ENCODE measurements around the gene PRR11.
"Not testable (repeated sequence)": the region's sequence is repeated elsewhere in the genome, so short reads cannot be mapped to it uniquely, and the experiment has no call there.

The PRR11 gene

DNA sequence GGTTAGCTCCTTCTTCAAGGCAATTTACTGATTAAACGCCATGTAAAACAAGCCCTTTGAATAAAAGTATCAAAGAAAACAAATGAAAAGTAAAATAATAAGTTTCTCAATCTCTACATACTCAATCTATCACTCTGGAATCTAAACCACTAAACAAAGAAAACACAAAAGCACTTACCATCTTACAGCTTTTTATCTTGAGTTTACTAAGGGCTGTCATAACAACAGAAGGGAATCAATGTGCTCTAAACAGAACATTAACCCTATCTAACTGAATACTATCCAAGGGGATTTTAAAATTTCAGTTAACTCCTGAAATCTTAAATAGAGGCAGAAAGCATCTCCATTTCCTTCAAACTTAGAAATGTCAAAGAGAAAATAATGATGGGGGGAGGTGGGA, 4.0 kb upstream of the PRR11 start:
- no peak overlapping the region for H3K4me3 ChIP-seq (ENCODE audit: low read depth, low read length)

DNA sequence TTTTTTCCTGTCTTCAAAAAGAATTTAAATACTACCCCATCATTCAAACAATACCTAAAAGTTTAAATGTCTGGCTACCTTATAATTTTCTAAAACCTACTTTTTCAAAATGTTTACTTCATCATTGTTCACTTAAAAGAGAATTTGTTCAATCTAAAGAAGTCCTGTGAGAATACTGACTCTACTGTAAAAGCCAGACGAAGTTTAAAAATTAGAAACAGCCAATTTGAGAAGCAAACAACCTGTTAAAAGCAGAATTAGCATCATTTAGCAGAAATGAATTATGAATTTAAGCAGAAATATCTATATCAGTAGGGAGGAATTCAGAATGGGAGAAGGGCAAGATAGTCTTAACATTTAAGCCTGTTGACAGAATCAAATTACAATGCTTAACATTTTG, 2.6 kb upstream of the PRR11 start:
- no peak overlapping the region for H3K4me3 ChIP-seq (ENCODE audit: low read depth, low read length)

DNA sequence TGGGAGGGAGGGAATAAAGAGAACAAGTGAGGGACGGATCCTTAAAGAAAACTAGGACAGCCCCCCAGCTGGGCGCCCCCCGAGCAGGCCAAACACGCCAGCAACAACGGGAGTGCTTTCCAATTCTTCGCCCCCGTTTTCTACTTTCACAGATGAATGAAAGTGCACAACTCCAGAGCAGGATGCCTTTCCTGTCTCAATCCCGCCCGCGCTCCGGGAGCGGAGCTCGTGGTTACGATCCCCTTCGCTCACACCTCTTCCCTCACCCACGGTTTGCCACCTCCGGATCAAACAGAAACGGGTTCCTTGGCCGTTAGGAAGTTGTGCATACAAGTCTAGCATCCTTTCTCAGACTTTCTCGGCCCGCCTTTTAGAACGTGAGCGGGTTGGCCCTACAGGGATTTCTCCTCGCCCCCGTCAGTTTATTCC, 1.2 kb upstream of the PRR11 start:
- H3K4me3 ChIP-seq (ENCODE audit: low read depth, low read length) = peak overlapping the region; percentile 91

DNA sequence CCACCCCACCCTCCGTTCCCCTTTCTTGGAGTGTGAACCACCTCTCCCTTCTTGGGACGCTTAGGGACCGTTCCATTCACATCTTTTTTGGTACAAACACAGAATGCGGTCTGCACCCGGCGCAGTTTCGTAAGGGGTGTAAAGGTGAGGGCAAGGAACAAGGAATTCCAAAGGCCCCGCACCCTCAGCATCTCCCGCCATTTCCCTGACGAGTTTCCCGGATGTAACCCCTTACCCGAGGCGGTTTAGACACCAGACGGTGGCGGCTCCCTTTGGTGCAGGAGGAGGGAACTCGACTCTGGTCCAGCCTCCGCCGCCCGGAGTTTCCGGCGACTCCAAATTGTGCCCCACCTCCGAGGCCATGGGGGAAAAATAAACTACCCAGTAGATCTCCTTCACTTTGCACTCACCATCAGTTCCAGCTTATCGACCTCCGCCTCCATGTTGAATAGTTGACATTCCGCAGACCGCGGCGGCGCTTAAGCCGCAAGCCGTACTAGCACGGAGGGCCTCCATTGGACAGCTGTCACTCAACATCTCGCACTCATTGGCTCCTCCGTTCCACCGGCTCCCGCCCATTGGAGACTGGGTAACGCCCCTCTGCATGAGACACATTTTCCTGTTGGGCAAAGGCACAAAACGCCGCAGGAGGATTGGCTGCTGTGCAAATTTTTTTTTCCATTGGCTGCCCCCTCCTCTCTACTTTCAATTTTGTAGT, 666 bp upstream of the PRR11 start, which contains the start of gene SKA2:
Gene SKA2 (minus strand): TSS at position 466 of the 718 bp plus-strand sequence. CDS start 23 bp downstream, at position 443.
- H3K4me3 ChIP-seq (ENCODE audit: low read depth, low read length) = peak within 1 kb of the TSS; percentile 91

DNA sequence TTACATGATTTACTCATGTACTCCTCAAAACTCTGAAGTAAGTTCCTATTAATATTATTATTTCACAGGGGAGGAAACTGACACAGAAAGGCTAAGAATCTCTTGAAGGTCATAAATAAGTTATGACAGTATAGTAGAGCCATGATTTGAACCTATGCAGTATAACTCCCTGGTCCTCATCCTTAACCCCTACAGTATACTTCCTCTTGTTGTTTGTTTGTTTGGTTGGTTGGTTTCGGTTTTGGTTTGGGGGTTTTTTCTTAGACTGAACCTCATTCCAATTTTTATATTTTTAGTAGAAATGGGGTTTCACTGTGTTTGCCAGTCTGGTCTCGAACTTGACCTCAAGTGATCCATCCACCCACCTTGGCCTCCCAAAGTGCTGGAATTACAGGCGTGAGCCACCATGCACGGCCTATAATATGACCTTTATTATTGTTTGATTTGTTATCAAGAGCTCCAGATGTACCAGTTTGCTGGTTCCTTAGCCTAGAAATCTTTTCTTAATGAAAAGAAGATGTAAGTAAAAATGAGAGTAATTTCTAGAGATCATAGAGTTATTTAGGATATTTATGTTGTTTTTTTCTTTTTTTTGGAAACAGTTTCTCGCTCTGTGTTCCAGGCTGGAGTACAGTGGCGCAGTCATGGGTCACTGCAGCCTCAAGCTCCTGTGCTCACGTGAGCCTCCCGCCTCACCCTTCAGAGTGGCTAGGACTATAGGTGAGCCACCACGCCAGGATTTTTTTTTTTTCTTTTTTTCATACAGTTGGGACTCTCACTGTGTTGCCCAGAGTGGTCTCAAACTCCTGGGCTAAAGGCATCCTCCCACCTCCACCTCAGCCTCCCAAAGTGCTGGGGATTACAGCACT, 4.8 kb downstream of the PRR11 start:
- H3K4me3 ChIP-seq (ENCODE audit: low read depth, low read length) = no peak overlapping the region

DNA sequence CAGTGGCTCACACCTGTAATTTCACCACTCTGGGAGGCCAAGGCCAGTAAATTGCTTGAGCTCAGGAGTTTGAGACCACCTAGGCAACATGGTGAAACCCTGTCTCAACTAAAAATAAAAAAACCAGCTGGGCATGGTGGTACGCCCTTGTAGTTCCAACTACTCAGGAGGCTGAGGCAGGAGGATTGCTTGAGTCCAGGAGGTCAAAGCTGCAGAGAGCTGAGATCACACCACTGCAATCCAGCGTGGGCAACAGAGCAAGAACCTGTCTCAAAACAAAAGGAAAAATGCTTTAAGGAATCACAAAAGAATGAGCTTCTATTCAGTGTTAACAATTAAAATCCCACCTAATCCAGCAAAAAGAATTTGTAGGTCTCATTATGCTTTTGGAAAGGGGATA, 5.9 kb downstream of the PRR11 start:
- no peak overlapping the region for H3K4me3 ChIP-seq (ENCODE audit: low read depth, low read length)

DNA sequence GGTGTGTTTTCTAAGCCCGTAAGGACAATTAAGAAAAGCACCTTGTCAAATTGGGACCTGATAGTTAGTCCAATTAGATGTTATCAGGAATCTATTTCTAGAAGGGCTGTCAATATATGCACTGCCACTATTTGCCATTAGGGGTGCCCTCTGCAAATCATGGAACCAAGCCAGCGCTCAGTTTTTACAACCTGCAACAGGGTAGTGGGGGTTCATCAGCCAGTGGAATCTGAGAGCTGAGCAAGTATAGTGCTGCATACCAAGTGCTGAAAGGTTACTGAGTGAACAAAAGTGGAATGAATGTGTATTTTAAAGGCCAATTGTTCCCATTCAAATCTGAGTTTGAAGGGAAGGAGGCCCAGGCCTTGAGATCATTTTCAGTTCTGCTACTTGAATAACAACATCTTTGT, 10.4 kb downstream of the PRR11 start:
- no peak overlapping the region for H3K4me3 ChIP-seq (ENCODE audit: low read depth, low read length)

DNA sequence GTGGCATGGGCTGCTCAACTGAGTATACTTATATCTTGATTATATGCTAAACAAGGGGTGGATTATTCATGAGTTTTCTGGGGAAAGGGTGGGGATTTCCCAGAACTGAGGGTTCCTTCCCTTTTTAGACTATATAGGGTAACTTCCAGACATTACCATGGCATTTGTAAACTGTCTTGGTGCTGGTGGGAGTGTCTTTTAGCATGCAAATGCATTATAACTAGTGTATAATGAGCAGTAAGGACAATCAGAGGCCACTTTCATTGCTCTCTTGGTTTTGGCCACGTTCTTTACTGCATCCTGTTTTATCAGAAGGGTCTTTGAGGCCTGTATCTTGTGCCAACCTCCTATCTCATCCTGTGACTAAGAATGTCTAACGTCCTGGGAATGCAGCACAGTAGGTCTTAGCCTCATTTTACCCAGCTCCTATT, 12.0 kb downstream of the PRR11 start:
- no peak overlapping the region for H3K4me3 ChIP-seq (ENCODE audit: low read depth, low read length)

DNA sequence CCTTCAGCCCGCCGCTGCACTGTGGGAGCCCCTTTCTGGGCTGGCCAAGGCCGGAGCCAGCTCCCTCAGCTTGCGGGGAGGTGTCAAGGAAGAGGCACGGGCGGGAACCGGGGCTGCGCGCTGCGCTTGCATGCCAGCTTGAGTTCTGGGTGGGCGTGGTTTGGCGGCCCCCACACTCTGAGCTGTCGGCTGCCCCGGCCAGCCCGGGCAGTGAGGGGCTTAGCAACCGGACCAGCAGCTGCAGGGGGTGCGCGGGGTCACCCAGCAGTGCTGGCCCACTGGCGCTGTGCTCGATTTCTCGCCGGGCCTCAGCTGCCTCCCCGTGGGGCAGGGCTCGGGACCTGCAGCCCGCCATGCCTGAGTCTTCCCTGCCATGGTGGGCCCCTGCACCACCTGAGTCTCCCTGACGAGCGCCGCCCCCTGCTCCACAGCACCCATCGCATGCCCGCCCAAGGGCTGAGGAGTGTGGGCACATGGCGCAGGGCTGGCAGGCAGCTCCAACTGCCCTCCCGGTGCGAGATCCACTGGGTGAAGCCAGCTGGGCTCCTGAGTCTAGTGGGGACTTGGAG, 17.0 kb downstream of the PRR11 start:
- H3K4me3 ChIP-seq (ENCODE audit: low read depth, low read length) = no peak overlapping the region

DNA sequence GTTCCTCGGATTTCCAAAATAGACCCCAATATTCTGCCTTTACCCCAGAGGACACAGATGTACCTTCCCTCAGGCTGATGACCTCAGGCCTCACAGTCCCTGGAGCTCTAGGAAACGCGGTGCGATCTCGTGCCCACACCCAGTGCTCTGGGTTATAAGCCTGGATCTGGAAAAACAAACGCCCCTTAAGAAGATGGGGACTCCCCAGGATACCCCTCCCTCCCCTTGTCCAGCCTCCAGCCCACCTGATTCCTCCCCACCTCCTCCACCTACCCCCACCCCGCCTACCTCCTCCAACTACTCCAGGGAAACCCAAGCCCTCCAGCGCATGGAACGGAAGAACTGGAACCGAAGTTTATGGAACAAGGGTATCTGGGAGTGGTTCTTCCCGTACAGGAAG, 19.1 kb downstream of the PRR11 start:
- H3K4me3 ChIP-seq (ENCODE audit: low read depth, low read length) = no peak overlapping the region

DNA sequence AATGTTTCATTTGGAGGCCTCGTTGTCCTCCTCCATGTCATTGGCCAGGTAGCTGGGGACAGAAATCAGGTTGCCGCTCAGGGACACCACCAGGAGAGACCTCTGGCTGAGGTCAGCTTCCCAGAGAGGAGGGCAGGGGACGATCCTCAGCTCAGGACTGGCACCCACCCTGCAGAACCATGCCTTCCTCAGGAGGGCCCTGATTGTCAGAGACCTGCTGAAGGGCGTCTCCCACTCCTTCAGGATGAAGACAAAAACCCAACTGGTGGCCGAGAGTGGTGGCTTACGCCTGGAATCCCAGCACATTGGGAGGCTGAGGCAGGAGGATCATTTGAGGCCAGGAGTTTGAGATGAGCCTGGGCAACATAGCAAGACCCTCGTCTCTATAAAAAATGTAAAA, 19.5 kb downstream of the PRR11 start:
- no peak overlapping the region for H3K4me3 ChIP-seq (ENCODE audit: low read depth, low read length)

DNA sequence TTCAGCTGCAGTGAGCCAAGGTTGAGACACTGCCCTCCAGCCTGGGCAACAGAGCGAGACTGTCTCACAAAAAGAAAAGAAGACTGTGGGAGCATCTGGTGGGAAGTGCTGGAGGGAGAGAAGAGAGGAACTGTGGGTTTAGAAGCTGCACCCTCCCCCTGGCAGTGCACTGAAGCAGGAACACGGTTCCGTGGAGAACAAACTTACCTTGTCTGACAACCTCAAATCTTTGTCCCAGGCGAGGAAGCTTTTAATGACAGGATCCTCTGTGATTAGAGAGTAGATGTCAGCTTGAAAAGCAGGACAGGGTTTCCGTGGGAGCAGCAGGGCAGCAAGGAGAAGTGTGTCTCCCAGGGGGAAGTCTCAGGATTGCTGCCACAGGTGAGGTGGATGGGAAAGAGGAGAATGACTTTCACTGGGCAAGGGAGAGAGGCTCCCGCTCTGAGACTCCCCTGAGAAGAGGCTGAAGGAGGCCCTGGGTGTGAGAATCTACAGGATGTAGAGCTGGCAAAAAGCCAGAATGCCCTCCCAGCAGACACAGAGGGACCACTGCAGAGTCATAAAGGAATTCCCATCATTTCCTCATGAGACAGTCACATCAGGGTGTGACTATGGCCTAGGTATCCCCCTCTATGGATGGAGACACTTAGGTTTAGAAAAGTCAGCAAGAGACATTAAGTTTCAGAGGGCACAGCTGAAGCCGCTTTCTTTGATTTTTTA, 22.9 kb downstream of the PRR11 start:
- no peak overlapping the region for H3K4me3 ChIP-seq (ENCODE audit: low read depth, low read length)

DNA sequence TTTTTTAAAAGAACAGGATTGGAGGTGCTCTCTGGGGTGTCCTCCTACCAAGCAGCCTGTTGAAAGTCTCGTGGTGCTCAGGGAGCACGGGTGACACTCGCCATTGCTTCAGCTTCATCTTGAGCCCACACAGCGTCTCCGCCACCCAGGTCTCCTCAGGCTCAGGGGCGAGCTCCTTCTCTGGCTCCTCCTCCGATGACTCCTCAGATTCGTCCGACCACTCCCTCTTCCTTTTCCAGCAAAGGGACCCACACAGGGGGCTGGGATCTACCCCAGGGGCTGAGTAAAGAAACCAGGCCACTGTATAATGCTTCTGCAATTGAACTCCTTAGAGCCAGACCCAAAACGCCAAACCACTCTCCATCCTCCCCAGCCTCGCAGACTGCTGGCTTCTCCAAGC, 24.1 kb downstream of the PRR11 start:
- H3K4me3 ChIP-seq (ENCODE audit: low read depth, low read length) = not testable (repeated sequence)

DNA sequence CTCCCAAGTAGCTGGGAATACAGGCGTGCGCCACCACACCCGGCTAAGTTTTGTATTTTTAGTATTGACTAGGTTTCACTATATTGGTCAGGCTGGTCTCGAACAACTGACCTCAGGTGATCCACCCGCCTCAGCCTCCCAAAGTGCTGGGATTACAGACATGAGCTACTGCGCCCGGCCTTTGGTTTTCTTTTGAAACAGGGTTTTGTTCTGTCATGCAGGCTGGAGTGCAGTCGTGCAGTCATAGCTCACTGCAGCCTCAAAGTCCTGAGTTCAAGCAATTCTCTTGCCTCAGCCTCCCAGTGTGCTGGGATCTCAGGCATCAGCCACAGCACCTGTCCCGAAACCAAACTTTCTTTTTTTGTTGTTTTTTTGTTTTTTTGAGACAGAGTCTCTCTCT, 25.1 kb downstream of the PRR11 start:
- H3K4me3 ChIP-seq (ENCODE audit: low read depth, low read length) = no peak overlapping the region

DNA sequence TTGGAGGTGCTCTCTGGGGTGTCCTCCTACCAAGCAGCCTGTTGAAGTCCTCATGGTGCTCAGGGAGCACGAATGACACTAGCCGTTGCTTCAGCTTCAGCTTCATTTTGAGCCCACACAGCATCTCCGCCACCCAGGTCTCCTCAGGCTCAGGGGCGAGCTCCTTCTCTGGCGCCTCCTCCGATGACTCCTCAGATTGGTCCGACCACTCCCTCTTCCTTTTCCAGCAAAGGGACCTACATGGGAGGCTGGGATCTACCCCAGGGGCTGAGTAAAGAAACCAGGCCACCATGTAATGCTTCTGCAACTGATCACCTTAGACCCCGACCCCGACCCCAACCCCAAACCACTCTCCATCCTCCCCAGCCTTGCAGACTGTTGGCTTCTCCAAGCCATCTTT, 25.9 kb downstream of the PRR11 start:
- H3K4me3 ChIP-seq (ENCODE audit: low read depth, low read length) = no peak overlapping the region

DNA sequence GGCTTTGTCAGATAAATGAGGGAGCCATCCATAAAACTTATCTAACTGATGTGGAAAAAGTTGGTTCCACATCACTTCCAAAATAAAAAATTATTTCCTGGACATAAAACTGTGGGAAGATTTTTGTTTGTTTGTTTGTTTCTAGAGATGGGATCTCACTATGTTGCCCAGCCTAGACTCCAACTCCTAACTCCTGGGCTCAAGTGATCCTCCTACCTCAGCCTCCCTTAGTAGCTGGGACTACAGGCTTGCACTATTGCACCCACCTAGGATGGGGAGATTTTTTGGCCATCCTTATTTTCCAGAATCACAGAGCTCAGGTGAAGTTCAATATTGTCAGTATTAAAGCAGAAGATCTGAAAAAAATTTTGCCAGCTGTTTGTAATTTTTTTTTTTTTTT, 30.5 kb downstream of the PRR11 start:
- no peak overlapping the region for H3K4me3 ChIP-seq (ENCODE audit: low read depth, low read length)

DNA sequence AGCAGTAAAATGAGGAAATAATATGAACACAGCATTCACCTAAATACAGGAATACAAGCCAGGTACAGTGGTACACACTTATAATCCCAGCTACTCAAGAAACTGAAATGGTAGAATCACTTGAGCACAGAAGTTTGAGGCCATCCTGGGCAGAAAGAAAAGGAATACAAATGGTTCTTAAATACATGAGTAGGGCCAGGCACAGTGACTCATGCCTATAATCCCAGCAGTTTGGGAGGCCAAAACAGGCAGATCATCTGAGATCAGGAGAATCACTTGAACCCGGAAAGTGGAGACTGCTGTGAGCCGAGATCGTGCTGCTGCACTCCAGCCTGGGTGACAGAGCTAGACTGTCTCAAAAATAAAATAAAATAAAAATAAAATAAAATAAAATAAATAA, 31.3 kb downstream of the PRR11 start:
- H3K4me3 ChIP-seq (ENCODE audit: low read depth, low read length) = no peak overlapping the region

DNA sequence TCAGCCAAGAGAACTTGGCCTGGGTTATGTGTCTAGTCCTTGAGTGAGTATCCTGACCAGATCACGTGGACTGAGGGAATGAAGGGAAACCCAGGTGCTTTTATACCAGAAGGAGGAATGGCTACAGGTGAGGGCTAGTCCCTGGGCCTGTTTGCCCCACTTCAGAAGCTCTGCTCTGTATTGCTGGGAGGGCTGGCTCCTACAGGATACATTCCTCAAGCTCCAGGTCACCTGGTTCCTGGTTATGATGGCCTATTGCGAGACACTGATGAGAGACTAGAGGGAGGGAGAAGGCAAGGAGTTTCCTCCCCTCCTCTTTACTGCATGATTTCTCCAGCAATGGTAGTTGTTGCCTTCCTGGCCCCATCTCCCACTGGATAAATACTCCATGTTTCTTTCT, 35.3 kb downstream of the PRR11 start:
- H3K4me3 ChIP-seq (ENCODE audit: low read depth, low read length) = no peak overlapping the region

DNA sequence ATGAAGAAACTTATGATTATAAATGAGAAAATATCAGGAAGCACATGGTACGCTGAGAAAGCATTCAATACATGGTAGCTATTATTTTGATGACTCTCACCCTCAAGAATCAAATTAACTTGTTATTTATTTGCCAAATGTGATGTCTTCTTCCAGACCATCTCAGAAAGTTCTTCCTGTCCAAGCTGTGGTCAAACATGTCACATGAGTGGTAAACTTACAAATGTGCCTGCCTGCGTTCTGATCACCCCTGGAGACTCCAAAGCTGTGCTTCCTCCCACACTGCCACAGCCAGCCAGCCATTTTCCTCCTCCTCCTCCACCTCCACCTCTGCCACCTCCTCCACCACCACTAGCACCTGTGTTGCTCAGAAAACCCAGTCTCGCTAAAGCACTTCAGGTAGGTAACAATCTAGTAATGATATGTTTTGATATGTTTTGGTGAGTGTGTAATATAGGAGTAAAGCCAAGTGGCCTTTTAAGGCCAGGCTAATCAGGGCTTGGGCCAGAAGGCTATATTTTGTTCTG, 37.9 kb downstream of the PRR11 start:
- no peak overlapping the region for H3K4me3 ChIP-seq (ENCODE audit: low read depth, low read length)

DNA sequence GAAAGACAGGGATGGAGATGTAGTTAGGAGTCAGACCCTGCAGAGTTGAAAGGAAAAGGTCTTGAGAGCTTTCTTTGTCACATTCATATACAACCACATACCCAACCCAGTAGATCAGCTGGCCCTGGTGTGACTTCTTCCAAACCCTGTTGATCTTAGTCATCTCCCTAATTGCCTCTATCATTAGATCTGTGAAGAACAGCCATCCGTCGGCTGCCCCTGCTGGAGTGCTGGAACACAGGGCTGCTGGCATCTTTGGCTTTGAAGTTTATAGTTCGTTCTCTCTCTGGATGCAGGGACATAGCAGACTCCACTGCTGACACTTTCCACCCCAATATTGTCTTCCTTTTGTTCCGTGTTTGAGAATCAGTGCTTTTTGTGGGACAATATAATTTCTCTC, 43.9 kb downstream of the PRR11 start:
- no peak overlapping the region for H3K4me3 ChIP-seq (ENCODE audit: low read depth, low read length)

DNA sequence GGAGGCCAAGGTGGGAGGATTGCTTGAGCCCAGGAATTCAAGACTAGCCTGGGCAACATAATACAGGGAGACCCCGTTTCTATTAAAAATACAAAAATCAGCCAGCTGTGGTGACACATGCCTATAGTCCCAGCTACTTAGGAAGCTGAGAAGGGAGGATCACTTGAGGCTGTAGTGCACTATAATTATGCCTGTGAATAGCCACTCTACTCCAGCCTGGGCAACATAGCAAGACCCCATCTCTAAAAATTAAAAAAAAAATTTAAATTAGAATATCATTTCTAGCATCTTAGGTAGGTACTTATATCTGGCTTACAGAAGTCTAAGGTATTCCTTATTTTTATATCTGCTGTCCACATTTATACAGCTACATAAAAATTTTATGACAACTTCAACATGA, 46.8 kb downstream of the PRR11 start:
- H3K4me3 ChIP-seq (ENCODE audit: low read depth, low read length) = no peak overlapping the region
